GM12878 (cell line): Measurements from ENCODE around the gene SYPL1. TPM values are rescaled to one million over a fixed set of nuclear protein-coding genes. Genes with fewer than 3 reads are reported as not detected.
"Not testable (repeated sequence)": the region's sequence is repeated elsewhere in the genome, so short reads cannot be mapped to it uniquely, and the experiment has no call there.

Source experiments
- ATAC-seq: fragments of 200-7000 bp; cut with Tn5 transposase; 3 replicates; pipeline ENCODE4 v1.9.1; 2020; ENCODE audit warnings: mild to moderate bottlenecking, moderate library complexity
- BruUV-seq: library from RNA; stranded (reverse); fragments of 400-500 nt; replicated peaks from 2 replicates; lab custom pipeline; 2021; lab: Mats Ljungman, UMichigan
- CTCF ChIA-PET: fragments of 300-600 bp; sonication (Branson Sonifier 250); formaldehyde crosslinking; extraction: SDS; loops from one replicate; lab custom pipeline; 2021; ENCODE audit warnings: inconsistent platforms; lab: Yijun Ruan, JAX
- POLR2A ChIA-PET: fragments of 350-600 bp; formaldehyde crosslinking; extraction: SDS; loops from one replicate; lab custom pipeline; 2021; ENCODE audit warnings: inconsistent platforms; lab: Charles Lee
- RAD21 ChIA-PET: fragments of 300-600 bp; sonication (Branson Sonifier 250); formaldehyde crosslinking; loops from one replicate; lab custom pipeline; 2023; ENCODE audit warnings: antibody characterized with exemption; ENCODE audit not compliant: unreplicated experiment; lab: Charles Lee
- SMC1A ChIA-PET: fragments of 300-600 bp; sonication (Branson Sonifier 250); formaldehyde crosslinking; loops from one replicate; lab custom pipeline; 2023; ENCODE audit not compliant: unreplicated experiment, uncharacterized antibody; lab: Charles Lee
- DNase-seq: peaks from one replicate; pipeline ENCODE4 v3.0.0-alpha.2; 2011; ENCODE audit warnings: low read depth, low spot score
- FAIRE-seq: peaks from 3 replicates; lab custom pipeline; 2011; peaks lifted over from hg19 to GRCh38; lab: Jason Lieb, UNC
- H2AFZ ChIP-seq: 2 replicates; pipeline ENCODE4 v1.6.0; 2011; ENCODE audit warnings: low read depth, low read length, control low read depth; ENCODE audit not compliant: control insufficient read depth
- H3K27ac ChIP-seq: 2 replicates; pipeline ENCODE4 v1.5.1; 2011; ENCODE audit warnings: control low read depth; ENCODE audit not compliant: control insufficient read depth, insufficient read depth
- H3K27me3 ChIP-seq, 2 experiments: replicated peaks in 1 of 2; 2 replicates each; pipeline versions ENCODE4 v1.6.0 to v1.6.1; 2011; ENCODE audit warnings: low read length in 1 of 2; ENCODE audit not compliant: control insufficient read depth in 2 of 2, insufficient read depth in 2 of 2
- H3K36me3 ChIP-seq, 2 experiments: 2 replicates each; pipeline ENCODE4 v1.5.1; 2011; ENCODE audit warnings: low read length in 1 of 2; ENCODE audit not compliant: control insufficient read depth in 2 of 2, insufficient read depth in 2 of 2
- H3K4me1 ChIP-seq: 2 replicates; pipeline ENCODE4 v1.6.1; 2011; ENCODE audit warnings: mild to moderate bottlenecking, low read length, moderate library complexity, mixed read lengths; ENCODE audit not compliant: control insufficient read depth, insufficient read depth
- H3K4me2 ChIP-seq: 2 replicates; pipeline ENCODE4 v1.6.0; 2011; ENCODE audit warnings: control low read depth; ENCODE audit not compliant: control insufficient read depth, insufficient read depth
- H3K4me3 ChIP-seq: fragments of 200-600 bp; sonication (generic); 2 replicates; pipeline ENCODE4 v1.5.1; 2016
- H3K79me2 ChIP-seq: 2 replicates; pipeline ENCODE4 v1.6.0; 2011; ENCODE audit warnings: low read length; ENCODE audit not compliant: control insufficient read depth, insufficient read depth
- H3K9ac ChIP-seq: 2 replicates; pipeline ENCODE4 v1.8.0; 2011; ENCODE audit warnings: low read length, control low read depth, mixed read lengths; ENCODE audit not compliant: control insufficient read depth, insufficient read depth
- H3K9me3 ChIP-seq: replicated peaks from 3 replicates; pipeline ENCODE4 v1.5.1; 2011; ENCODE audit warnings: mild to moderate bottlenecking, low read length; ENCODE audit not compliant: control insufficient read depth, insufficient read depth
- H4K20me1 ChIP-seq: 2 replicates; pipeline ENCODE4 v1.6.0; 2011; ENCODE audit not compliant: control insufficient read depth, insufficient read depth
- FOS ChIP-seq: IDR thresholded peaks from 3 replicates; pipeline ENCODE4 v1.6.1; 2011; ENCODE audit warnings: borderline replicate concordance; ENCODE audit not compliant: insufficient read length; ENCODE audit errors: extremely low read depth
- FOXK2 ChIP-seq: fragments of 450-650 bp; IDR thresholded peaks from 2 replicates; pipeline ENCODE4 v1.6.1; 2017; ENCODE audit warnings: mild to moderate bottlenecking, moderate library complexity
- HCFC1 ChIP-seq: fragments of 150-350 bp; IDR thresholded peaks from 2 replicates; pipeline ENCODE4 v1.6.1; 2014; ENCODE audit warnings: low read length
- JUND ChIP-seq: IDR thresholded peaks from 2 replicates; pipeline ENCODE4 v1.6.1; 2012; ENCODE audit warnings: low read depth, mild to moderate bottlenecking, low read length, improper control_type of control experiment, moderate library complexity
- MTA2 ChIP-seq: fragments of 450-650 bp; IDR thresholded peaks from 2 replicates; pipeline ENCODE4 v1.6.1; 2016; ENCODE audit warnings: low read depth, mild to moderate bottlenecking, moderate library complexity
- MYC ChIP-seq: IDR thresholded peaks from 2 replicates; pipeline ENCODE4 v1.6.1; 2011; ENCODE audit warnings: mild to moderate bottlenecking, low read length, moderate library complexity, inconsistent platforms; ENCODE audit not compliant: insufficient read depth, insufficient replicate concordance, insufficient read length, severe bottlenecking
- PAX8 ChIP-seq: fragments of 450-650 bp; IDR thresholded peaks from 2 replicates; pipeline ENCODE4 v1.6.1; 2017; ENCODE audit warnings: mild to moderate bottlenecking, moderate library complexity
- SMARCA5 ChIP-seq: fragments of 450-650 bp; IDR thresholded peaks from 2 replicates; pipeline ENCODE4 v1.6.1; 2017; ENCODE audit warnings: mild to moderate bottlenecking
- STAT3 ChIP-seq: IDR thresholded peaks from 2 replicates; pipeline ENCODE4 v1.6.1; 2011; ENCODE audit warnings: low read depth, low read length, improper control_type of control experiment
- YY1 ChIP-seq: IDR thresholded peaks from 2 replicates; pipeline ENCODE4 v1.6.1; 2011; ENCODE audit warnings: low read depth, mild to moderate bottlenecking, low read length
- WGBS: methylation state at CpG from one replicate; pipeline ENCODE4 v1.1.6; 2016; ENCODE audit warnings: low lambda C conversion rate; ENCODE audit not compliant: insufficient replicate concordance, insufficient coverage; ENCODE audit errors: missing lambda C conversion rate; 5-methylcytosine and 5-hydroxymethylcytosine counted together
- in situ Hi-C: fragments of 300-500 bp; cut with MboI; formaldehyde crosslinking; loops from 9 replicates; pipeline ENCODE4 v1.14.3; 2018; ENCODE audit warnings: mixed read lengths
- intact Hi-C: fragments of 100-400 bp; cut with micrococcal nuclease; formaldehyde crosslinking; loops from one replicate; pipeline ENCODE4 v1.14.2; 2022; ENCODE audit not compliant: unreplicated experiment
- polyA plus RNA-seq, 11 experiments: library from polyadenylated mRNA; depleted of rRNA in 4 of 11; unstranded in 6 of 11; stranded (reverse) in 5 of 11; fragments of >200 nt; fragmentation: Nextera tagmentation in 4 of 11; fragmentation: Illumina TruSeq in 1 of 11; extraction: Ambion mirVana in 4 of 11; extraction: Trizol in 1 of 11; gene quantifications; 1 replicate in 1 of 11; 2 replicates in 10 of 11; pipeline versions ENCODE4 v1.2.1 to v1.2.3, GENCODE V29; 2011 to 2016; ENCODE audit warnings: inconsistent platforms in 2 of 11, missing spikeins in 2 of 11, low read depth in 1 of 11
- total RNA-seq, 4 experiments: library from RNA; depleted of rRNA in 3 of 4; stranded (reverse); fragments of >200 nt in 3 of 4; fragmentation: Illumina TruSeq in 1 of 4; extraction: Trizol in 1 of 4; gene quantifications; 2 replicates each; pipeline versions ENCODE4 v1.2.1 to v1.2.3, GENCODE V29; 2013 to 2021
- TF ChIP-seq, protein P1 (sequence below): IDR thresholded peaks from 2 replicates; pipeline ENCODE4 v1.6.1; 2012; ENCODE audit warnings: improper control_type of control experiment, low read depth, low read length; ENCODE audit not compliant: insufficient replicate concordance

Gene SYPL1
- total and polyA plus RNA-seq, 10 of the 15 experiments (the other 5 are each of a cell fraction or from before 2014, with no cell fraction given) = 34.5 to 177 (median 87.3) TPM

- TF ChIP-seq HCFC1 = no peak
These were observed 26.7 kb upstream of the SYPL1 start (continued) for GRCh38 chr7:106138776-106139175.

DNA sequence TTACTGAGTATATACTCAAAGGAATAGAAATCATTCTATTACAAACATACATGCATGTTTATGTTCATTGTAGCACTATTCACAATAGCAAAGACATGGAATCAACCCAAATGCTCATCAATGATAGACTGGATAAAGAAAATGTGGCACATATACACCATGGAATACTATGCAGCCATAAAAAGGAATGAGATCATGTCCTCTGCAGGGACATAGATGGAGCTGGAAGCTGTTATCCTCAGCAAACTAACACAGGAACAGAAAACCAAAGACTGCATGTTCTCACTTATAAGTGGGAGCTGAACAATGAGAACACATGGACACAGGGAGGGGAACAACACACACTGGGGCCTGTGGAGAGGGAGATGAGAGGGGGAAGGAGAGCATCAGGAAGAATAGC lies 26.1 kb upstream of the SYPL1 start:
- H3K9ac ChIP-seq, H3K27me3 ChIP-seq, POLR2A ChIA-PET, RAD21 ChIA-PET, H3K27ac ChIP-seq, FAIRE-seq, in situ Hi-C loops, H3K9me3 ChIP-seq, H3K36me3 ChIP-seq, H3K4me2 ChIP-seq, H3K79me2 ChIP-seq, H3K4me3 ChIP-seq, BruUV-seq, intact Hi-C loops, H4K20me1 ChIP-seq, ATAC-seq, H3K4me1 ChIP-seq, H2AFZ ChIP-seq, DNase-seq: not testable (repeated sequence)
- CTCF ChIA-PET = interaction anchor here (1.4 kb wide), 1 partner anchor 29 kb away, joined by 4 read pairs; no protein-coding TSS in a partner anchor
- SMC1A ChIA-PET = interaction anchor here (1.6 kb wide), 1 partner anchor 36 kb away, joined by 3 read pairs; no protein-coding TSS in a partner anchor

DNA sequence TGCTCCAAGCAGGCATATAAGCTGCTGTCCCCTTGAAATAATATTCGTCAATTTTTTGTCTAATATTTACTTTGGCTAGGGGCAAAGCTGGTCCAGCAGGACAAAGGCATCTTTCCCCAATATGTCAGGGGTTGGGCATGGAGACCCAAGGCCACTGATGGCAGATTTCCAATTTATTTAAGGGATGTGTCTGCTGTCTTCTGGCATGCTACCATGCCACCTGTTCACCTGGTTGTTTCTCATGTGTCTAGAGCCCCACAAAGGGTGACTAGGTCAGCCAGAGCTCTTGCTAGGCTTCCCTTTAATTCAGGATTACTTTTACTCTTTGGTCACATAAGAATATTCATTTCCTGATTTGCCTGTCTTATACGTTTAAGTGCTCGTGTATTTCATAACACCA lies 22.1 kb upstream of the SYPL1 start:
- no peak overlapping the region for H3K4me3 ChIP-seq
- intact Hi-C loops = no loop called here
- no peaks in the 10 kb centered on the region for H3K36me3 ChIP-seq
- FAIRE-seq = no peak
- H2AFZ ChIP-seq = no peak overlapping the region
- in situ Hi-C loops = no loop called here
- no peak overlapping the region for H3K9ac ChIP-seq
- no peak overlapping the region for H3K4me2 ChIP-seq
- no peak overlapping the region for H3K27ac ChIP-seq
- no peaks in the 10 kb centered on the region for H4K20me1 ChIP-seq
- no peaks in the 10 kb centered on the region for H3K79me2 ChIP-seq
- H3K4me1 ChIP-seq = no peaks in the 10 kb centered on the region
- BruUV-seq = no TSS peak
- H3K27me3 ChIP-seq = peaks cover 0 to 3% of the 10 kb centered on the region in 2 experiments; a peak in 2 of 4 replicates
- H3K9me3 ChIP-seq = no peaks in the 10 kb centered on the region
- CTCF ChIA-PET = interaction anchor here (0.9 kb wide), 1 partner anchor 22 kb away, joined by 3 read pairs; no protein-coding TSS in a partner anchor
- POLR2A ChIA-PET = no interaction called here
- SMC1A ChIA-PET = no interaction called here
- ATAC-seq = no peak
- WGBS = 30% methylated on average over 3 of the region's 3 CpGs
- RAD21 ChIA-PET = no interaction called here
- no peak for DNase-seq
- TF ChIP-seq FOS (no peak), MYC (no peak), FOXK2 (no peak), YY1 (no peak), STAT3 (no peak), PAX8 (no peak), JUND (no peak), MTA2 (no peak), SMARCA5 (no peak)
- TF ChIP-seq, protein P1, sequence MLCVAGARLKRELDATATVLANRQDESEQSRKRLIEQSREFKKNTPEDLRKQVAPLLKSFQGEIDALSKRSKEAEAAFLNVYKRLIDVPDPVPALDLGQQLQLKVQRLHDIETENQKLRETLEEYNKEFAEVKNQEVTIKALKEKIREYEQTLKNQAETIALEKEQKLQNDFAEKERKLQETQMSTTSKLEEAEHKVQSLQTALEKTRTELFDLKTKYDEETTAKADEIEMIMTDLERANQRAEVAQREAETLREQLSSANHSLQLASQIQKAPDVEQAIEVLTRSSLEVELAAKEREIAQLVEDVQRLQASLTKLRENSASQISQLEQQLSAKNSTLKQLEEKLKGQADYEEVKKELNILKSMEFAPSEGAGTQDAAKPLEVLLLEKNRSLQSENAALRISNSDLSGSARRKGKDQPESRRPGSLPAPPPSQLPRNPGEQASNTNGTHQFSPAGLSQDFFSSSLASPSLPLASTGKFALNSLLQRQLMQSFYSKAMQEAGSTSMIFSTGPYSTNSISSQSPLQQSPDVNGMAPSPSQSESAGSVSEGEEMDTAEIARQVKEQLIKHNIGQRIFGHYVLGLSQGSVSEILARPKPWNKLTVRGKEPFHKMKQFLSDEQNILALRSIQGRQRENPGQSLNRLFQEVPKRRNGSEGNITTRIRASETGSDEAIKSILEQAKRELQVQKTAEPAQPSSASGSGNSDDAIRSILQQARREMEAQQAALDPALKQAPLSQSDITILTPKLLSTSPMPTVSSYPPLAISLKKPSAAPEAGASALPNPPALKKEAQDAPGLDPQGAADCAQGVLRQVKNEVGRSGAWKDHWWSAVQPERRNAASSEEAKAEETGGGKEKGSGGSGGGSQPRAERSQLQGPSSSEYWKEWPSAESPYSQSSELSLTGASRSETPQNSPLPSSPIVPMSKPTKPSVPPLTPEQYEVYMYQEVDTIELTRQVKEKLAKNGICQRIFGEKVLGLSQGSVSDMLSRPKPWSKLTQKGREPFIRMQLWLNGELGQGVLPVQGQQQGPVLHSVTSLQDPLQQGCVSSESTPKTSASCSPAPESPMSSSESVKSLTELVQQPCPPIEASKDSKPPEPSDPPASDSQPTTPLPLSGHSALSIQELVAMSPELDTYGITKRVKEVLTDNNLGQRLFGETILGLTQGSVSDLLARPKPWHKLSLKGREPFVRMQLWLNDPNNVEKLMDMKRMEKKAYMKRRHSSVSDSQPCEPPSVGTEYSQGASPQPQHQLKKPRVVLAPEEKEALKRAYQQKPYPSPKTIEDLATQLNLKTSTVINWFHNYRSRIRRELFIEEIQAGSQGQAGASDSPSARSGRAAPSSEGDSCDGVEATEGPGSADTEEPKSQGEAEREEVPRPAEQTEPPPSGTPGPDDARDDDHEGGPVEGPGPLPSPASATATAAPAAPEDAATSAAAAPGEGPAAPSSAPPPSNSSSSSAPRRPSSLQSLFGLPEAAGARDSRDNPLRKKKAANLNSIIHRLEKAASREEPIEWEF = no peak
